ENCODE data around the gene ADIPOR2.

Gene ADIPOR2

GRCh38 chr12:1820191-1820895 is 129.5 kb downstream of the ADIPOR2 start, which contains the start of gene LRTM2:
Gene LRTM2 (plus strand): TSS chr12:1820565. CDS start chr12:1828149, 7,584 bp downstream.
- FAIRE-seq = no peak
- TF ChIP-seq TAF1 (IDR thresholded peaks at IDR 0.05; ENCODE audit: borderline replicate concordance, low read depth, low read length) = no peak
- TF ChIP-seq POLR2A (IDR thresholded peaks at IDR 0.05; ENCODE audit: low read depth, low read length) = no peak
- no peak for TF ChIP-seq POLR2AphosphoS5 (IDR thresholded peaks at IDR 0.05; ENCODE audit: low read depth, low read length)
- DNase-seq (ENCODE audit: insufficient read length) = no peak

- DNase-seq (ENCODE audit: insufficient read length) (no peak), FAIRE-seq (no peak)
- TF ChIP-seq POLR2A (IDR thresholded peaks at IDR 0.05; ENCODE audit: low read depth, low read length) = no peak
These were observed 130.0 kb downstream of the ADIPOR2 start for GRCh38 chr12:1820896-1821291.

- DNase-seq (ENCODE audit: insufficient read length) (no peak), FAIRE-seq (no peak)
- TF ChIP-seq TAF1 (IDR thresholded peaks at IDR 0.05; ENCODE audit: borderline replicate concordance, low read depth, low read length) (no peak), POLR2A (IDR thresholded peaks at IDR 0.05; ENCODE audit: low read depth, low read length) (no peak), POLR2AphosphoS5 (IDR thresholded peaks at IDR 0.05; ENCODE audit: low read depth, low read length) (no peak)
These were observed 130.9 kb downstream of the ADIPOR2 start for GRCh38 chr12:1821805-1822204.

GRCh38 chr12:1822699-1823098 is 131.8 kb downstream of the ADIPOR2 start:
- FAIRE-seq (no peak), DNase-seq (ENCODE audit: insufficient read length) (no peak)
- no peak for TF ChIP-seq POLR2A (IDR thresholded peaks at IDR 0.05; ENCODE audit: low read depth, low read length)
- TF ChIP-seq POLR2AphosphoS5 (IDR thresholded peaks at IDR 0.05; ENCODE audit: low read depth, low read length) = no peak
- no peak for TF ChIP-seq TAF1 (IDR thresholded peaks at IDR 0.05; ENCODE audit: borderline replicate concordance, low read depth, low read length)

- FAIRE-seq = no peak
- no peak for TF ChIP-seq POLR2AphosphoS5 (IDR thresholded peaks at IDR 0.05; ENCODE audit: low read depth, low read length)
- DNase-seq (ENCODE audit: insufficient read length) = no peak
These were observed 132.4 kb downstream of the ADIPOR2 start for GRCh38 chr12:1823237-1823636.

GRCh38 chr12:1825382-1826102 is 134.7 kb downstream of the ADIPOR2 start:
- TF ChIP-seq TAF1 (IDR thresholded peaks at IDR 0.05; ENCODE audit: borderline replicate concordance, low read depth, low read length) (no peak), POLR2AphosphoS5 (IDR thresholded peaks at IDR 0.05; ENCODE audit: low read depth, low read length) (no peak), POLR2A (IDR thresholded peaks at IDR 0.05; ENCODE audit: low read depth, low read length) (no peak)
- DNase-seq (ENCODE audit: insufficient read length) (no peak), FAIRE-seq (no peak)

- FAIRE-seq (no peak), DNase-seq (ENCODE audit: insufficient read length) (no peak)
- TF ChIP-seq POLR2A (IDR thresholded peaks at IDR 0.05; ENCODE audit: low read depth, low read length) = no peak
These were observed 135.5 kb downstream of the ADIPOR2 start for GRCh38 chr12:1826401-1826800.

GRCh38 chr12:1826867-1827705 is 136.2 kb downstream of the ADIPOR2 start:
- no peak for DNase-seq (ENCODE audit: insufficient read length)
- no peak for FAIRE-seq
- TF ChIP-seq POLR2A (IDR thresholded peaks at IDR 0.05; ENCODE audit: low read depth, low read length) (no peak), POLR2AphosphoS5 (IDR thresholded peaks at IDR 0.05; ENCODE audit: low read depth, low read length) (no peak), TAF1 (IDR thresholded peaks at IDR 0.05; ENCODE audit: borderline replicate concordance, low read depth, low read length) (no peak)

GRCh38 chr12:1827826-1828805 is 137.2 kb downstream of the ADIPOR2 start:
- FAIRE-seq (no peak), DNase-seq (ENCODE audit: insufficient read length) (no peak)
- TF ChIP-seq TAF1 (IDR thresholded peaks at IDR 0.05; ENCODE audit: borderline replicate concordance, low read depth, low read length) (no peak), POLR2AphosphoS5 (IDR thresholded peaks at IDR 0.05; ENCODE audit: low read depth, low read length) (no peak), POLR2A (IDR thresholded peaks at IDR 0.05; ENCODE audit: low read depth, low read length) (no peak)

GRCh38 chr12:1828856-1829255 is 138.0 kb downstream of the ADIPOR2 start:
- FAIRE-seq (no peak), DNase-seq (ENCODE audit: insufficient read length) (no peak)
- TF ChIP-seq TAF1 (IDR thresholded peaks at IDR 0.05; ENCODE audit: borderline replicate concordance, low read depth, low read length) (no peak), POLR2A (IDR thresholded peaks at IDR 0.05; ENCODE audit: low read depth, low read length) (no peak), POLR2AphosphoS5 (IDR thresholded peaks at IDR 0.05; ENCODE audit: low read depth, low read length) (no peak)
